ENCODE data around the gene DYRK1A. TPM values are rescaled to one million over a fixed set of nuclear protein-coding genes. Genes with fewer than 3 reads are reported as not detected.
"Not testable (repeated sequence)": the region's sequence is repeated elsewhere in the genome, so short reads cannot be mapped to it uniquely, and the experiment has no call there.

DYRK1A gene
- polyA plus RNA-seq, 1 donor = 52.4 TPM

DNA sequence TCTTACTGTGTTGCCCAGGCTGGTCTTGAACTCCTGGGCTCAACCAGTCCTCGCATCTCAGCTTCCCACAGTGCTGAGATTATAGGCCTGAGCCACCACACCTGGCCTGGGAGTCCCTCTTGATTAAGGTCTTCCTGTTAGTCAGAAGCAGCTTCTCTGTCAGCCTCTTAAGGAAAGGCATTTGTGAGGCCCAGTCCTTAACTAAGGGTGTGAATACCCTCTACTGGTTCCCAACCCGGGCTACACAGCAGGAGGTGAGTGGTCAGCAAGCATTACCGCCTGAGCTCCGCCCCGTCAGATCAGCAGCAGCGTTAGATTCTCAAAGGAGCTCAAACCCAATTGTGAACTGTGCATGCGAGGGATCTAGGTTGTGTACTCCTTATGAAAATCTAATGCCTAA lies 117.2 kb downstream of the DYRK1A start:
- DNase-seq (ENCODE audit: low read depth) = no peak

DNA sequence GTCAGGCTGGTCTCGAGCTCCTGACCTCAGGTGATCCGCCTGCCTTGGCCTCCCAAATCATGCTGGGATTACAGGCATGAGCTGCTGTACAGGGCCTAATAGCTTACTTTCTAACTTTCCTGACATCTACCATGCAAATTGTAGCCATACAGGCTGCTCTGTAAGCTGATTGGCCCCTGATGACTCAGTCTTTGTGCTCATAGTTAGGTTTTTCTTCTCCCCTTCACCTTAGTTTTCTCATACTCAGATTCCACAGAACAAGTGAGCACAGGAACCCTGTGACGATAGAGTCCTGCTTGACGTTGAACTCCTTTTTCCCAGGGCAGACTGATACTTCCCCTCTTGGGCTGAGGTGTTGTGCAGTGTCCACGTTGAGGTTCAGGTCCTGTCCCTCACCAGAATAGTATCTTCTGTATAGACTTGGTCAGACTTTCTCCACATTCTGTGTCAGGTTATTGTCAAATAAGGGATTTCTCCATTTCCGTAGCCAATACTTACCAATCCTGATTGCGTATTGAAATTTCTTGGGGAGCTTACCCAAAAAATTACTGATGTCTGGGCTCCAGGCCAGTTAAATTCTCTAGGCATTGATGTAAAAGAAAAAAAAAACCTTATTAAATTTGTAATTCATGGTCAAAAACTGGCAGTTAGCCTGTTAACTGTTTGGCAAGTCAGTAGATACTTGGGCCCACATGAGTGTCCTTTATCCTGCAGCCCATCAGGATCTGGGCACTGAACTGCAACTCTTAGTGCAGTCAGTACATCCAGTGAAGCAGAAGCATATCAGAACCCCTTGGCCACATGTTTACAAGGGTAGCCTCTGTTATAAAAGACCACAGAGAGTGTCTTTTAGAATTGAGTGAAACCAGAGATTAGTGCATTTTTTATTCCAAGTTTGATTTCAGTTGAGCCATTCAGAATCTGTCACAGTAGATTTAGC lies 118.2 kb downstream of the DYRK1A start:
- DNase-seq (ENCODE audit: low read depth) = no peak

- DNase-seq (ENCODE audit: low read depth) = no peak
Measured at GRCh38 chr21:37489553-37489952, 123.0 kb downstream of the DYRK1A start.

DNA sequence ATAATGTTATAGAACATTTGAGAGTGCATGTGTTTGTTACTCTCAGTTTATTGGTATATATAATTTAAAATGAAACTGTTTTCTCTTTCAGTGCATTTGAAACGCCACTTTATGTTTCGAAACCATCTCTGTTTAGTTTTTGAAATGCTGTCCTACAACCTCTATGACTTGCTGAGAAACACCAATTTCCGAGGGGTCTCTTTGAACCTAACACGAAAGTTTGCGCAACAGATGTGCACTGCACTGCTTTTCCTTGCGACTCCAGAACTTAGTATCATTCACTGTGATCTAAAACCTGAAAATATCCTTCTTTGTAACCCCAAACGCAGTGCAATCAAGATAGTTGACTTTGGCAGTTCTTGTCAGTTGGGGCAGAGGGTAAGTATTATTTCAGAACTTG lies 123.5 kb downstream of the DYRK1A start:
- DNase-seq (ENCODE audit: low read depth) = no peak

DNA sequence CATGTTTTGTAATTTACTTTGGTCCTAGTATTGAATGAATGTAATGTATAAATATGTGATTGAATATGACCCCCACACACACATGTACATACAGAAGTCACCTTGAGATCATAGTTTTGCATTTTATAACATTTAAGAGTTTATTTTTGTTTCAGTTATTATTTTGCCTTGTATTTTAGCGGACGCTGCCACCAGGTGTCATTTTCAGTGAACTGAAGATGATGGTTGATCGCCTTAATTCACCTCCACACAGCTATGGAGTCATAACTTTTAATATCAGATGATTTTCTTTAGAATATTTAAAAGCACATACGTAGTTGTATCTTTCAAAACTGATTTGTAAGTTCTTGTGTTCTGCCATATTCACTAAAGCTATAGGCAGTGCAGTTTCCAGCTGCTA lies 130.4 kb downstream of the DYRK1A start:
- DNase-seq (ENCODE audit: low read depth) = no peak

DNA sequence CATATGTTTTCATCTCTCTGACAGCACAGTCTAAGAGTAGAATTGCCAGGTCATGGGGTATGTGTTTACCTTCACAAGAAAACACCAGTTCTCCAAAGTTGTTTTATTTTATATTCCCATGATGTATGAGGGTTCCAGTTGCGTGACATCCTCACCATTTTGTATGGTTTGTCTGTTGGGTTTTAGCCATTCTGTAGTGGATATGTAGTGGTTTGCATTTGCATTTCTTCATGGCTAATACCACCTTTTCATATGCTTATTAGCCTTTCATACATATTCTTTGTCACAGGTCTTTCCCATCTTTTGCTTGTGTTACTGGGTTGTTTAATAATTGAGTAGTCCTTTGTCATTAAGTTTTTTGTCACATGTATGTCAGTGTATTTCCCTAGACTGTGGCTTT lies 132.1 kb downstream of the DYRK1A start:
- DNase-seq (ENCODE audit: low read depth) = no peak

DNA sequence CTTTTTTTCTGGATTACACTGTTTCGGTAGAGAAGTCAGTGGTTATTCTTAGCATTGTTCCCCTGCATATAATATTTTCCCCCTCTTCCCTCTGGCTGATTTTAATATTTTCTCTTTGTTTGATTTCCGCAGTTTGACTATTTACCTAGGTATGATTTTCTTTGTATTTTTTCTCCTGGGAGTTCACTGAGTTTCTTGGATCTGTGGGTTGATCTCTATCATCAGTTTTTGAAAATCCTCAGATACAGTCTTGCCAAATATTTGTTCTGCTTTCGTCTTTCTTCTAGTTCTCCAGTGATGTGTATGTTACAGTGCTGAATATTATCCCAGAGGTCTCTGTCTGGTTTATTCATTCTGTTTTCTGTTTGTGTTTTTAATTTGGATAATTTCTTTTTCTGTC lies 136.4 kb downstream of the DYRK1A start:
- DNase-seq (ENCODE audit: low read depth) = no peak

DNA sequence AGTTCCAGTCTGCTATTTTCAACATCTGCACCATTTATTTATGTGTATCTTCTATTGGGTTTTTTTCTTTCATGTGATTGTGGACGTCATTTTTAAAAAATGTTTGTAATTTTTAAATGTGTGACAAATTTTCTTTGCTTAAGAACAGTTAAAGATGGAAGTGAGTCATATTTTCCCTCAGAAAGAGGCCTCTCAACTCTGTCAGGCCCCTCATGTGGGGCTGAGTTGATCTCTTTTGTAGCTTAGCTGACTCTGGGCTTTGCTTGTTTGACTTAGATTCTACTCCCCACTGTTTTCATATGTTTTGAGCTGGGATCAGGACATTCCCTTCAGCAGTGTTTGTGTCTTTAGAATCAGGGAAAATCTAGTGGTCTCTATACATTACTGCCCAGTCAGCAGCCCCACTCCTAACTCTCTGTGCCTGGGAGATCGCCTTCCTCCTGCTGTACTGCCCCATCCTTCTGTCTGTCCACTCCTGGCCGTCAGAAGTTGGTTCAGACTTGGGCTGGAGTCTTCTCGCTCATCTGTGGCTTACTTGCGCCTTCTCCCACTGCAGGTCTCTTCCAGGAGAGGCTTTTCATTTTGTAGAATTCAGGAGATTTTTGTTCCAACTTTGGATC lies 137.4 kb downstream of the DYRK1A start:
- no peak for DNase-seq (ENCODE audit: low read depth)

DNA sequence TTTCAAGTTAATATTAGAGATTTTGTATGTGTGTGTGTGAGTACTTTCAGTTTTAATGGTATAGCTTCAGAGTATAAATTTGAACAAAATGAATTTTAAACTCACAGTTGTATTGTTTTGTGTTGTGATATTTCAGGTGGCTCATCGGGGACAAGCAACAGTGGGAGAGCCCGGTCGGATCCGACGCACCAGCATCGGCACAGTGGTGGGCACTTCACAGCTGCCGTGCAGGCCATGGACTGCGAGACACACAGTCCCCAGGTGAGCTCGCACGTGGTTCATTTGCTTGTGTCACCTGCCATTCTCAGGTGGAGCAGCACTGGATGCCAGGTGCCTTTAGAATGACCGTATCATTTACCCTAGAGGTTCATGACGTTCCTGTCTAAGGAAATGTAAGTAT lies 139.4 kb downstream of the DYRK1A start:
- no peak for DNase-seq (ENCODE audit: low read depth)

DNA sequence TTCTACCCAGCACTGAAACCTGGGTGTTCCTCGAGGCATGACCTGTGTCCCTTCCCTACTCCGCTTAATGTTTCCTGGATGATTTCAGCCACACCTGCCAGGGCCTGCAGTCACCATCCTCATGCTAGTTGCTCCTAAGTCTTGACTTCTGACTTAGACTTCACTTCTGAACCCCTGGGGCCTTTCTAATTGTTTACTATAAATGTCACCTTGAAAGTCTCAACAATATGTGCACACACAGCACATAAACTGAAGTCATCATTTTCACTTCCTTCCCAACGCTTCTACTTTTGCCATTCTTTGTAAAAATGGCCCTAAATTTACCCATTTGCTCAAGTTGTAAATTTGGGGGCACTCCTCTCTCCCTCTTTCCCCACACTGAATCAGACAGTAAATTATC lies 141.1 kb downstream of the DYRK1A start:
- DNase-seq (ENCODE audit: low read depth) = no peak

DNA sequence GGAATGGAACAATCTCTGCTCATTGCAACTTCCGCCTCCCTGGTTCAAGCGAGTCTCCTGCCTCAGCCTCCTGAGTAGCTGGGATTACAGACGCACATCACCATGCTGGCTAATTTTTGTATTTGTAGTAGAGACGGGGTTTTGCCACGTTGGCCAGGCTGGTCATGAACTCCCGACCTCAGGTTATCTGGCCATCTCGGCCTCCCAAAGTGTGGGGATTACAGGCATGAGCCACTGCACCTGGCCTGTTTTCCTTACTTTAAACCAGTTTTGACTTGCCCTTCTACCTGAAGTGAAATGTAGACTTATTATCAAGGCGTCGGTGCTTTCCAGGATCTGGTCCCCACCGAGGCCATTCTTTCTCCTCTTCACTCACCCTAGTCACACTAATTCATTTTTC lies 141.8 kb downstream of the DYRK1A start:
- no peak for DNase-seq (ENCODE audit: low read depth)

DNA sequence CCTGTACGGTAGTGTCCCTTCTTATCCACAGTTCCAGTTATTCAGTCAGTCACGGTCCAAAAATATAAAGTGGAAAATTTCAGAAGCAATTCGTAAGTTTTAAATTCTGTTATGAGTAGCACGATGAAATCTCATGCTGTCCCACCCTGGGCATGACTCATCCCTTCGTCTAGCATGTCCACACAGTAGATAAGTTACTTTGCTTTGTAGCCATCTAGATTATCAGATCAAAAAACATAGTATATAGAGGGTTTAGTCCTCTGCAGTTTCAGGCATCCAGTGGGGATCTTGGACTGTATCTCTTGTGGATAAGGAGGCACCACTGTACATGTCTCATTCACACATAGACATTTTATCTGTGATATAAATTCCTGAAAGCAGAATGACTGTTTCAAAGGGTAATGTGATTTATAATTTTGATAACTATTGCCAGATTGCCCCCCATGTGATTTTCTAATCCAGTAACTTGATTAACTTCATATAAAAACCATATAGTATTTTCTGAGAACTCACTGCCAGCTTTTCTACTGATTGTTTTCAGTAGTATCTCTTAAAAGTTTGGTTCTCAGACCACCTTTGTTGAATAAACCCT lies 143.3 kb downstream of the DYRK1A start:
- DNase-seq (ENCODE audit: low read depth) = no peak

DNA sequence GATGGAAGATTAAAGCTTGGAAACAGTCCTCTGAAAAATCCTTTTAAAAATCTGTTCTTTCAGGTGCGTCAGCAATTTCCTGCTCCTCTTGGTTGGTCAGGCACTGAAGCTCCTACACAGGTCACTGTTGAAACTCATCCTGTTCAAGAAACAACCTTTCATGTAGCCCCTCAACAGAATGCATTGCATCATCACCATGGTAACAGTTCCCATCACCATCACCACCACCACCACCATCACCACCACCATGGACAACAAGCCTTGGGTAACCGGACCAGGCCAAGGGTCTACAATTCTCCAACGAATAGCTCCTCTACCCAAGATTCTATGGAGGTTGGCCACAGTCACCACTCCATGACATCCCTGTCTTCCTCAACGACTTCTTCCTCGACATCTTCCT lies 145.3 kb downstream of the DYRK1A start:
- DNase-seq (ENCODE audit: low read depth) = no peak

GRCh38 chr21:37513383-37513782 lies 146.8 kb downstream of the DYRK1A start:
- DNase-seq (ENCODE audit: low read depth) = no peak

- DNase-seq (ENCODE audit: low read depth) = no peak
Measured at GRCh38 chr21:37514038-37514667, 147.6 kb downstream of the DYRK1A start.

DNA sequence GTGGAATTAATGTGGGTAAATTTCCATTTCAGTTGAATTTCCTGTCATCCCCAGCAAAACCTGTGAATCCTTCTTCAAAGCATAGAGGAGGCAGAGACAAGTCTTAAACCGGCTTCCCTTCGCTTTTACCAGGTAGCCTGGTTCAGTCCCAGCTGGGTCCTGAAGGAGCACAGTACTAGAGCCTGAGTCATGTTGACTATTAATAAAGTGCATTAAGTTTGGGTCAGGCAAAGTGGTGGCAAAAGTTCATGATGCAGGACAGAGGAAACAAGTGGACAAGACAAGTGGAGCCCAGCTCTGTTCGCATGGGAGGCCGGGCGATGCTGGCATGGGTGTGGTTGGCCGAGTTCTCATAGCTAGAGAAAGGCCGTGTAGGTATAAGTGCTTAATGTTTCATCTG lies 150.4 kb downstream of the DYRK1A start:
- DNase-seq (ENCODE audit: low read depth) = no peak

GRCh38 chr21:37520801-37521200 lies 154.2 kb downstream of the DYRK1A start:
- no peak for DNase-seq (ENCODE audit: low read depth)

DNA sequence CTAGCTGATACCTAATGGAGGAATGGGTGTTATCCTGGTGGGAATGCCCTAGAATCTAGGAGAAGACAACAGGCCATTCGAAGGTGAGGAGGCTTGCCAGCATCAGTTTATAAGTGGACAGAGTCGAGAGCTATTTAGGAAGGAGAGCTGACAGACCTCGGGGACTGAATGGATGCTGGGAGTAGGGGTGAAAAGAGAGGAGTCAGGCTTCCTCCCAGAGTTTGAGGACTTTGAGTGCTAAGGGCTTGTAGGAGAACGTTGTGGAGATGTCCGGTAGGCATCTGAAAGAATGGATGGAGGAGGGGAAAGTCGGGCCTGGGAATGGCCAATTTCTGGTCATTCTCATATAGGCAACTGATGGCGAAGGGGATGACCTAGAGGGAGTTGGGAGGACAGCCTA lies 155.1 kb downstream of the DYRK1A start:
- no peak for DNase-seq (ENCODE audit: low read depth)

GRCh38 chr21:37522641-37523295 lies 156.2 kb downstream of the DYRK1A start:
- no peak for DNase-seq (ENCODE audit: low read depth)

GRCh38 chr21:37524944-37525343 lies 158.4 kb downstream of the DYRK1A start:
- not testable (repeated sequence) for DNase-seq (ENCODE audit: low read depth)

DNA sequence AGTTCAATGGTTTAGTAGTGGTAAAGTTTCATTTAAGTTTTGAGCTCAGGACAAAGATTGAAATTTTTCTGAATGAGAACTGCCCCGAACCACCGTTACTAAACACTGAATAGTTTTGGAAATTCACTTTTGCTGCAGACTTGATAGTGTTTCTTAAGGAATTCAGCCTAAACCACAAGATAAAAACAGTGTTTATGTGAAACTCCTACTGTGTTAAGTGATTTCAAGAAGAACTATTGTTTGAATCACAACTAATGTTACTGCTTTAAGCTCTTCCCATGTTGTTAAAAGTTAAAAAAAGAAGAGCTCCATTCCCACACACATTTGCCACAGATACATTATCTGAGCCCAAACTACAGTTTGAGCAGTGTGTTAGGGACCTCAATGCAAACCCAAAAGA lies 159.2 kb downstream of the DYRK1A start:
- DNase-seq (ENCODE audit: low read depth) = no peak

DNA sequence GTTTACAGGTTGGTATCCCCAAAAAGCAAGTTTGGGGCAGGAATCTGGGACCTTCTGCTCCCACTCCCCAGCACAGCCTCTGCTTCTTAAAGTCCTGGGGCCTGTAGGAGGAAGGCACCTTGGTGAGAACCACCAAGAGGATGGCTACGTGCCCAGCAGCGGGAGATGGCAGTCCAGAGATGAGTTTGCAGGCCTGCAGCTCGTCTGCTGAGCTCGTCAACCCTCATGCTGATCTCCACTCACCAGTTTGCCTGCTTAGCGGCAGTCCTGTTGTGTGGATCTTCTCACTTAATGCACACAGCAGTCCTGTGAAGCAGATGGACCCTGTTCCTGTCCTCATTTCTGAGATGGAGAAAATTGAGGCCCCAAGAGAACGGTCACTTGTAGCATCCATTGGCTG lies 160.5 kb downstream of the DYRK1A start:
- no peak for DNase-seq (ENCODE audit: low read depth)
